Measurements from ENCODE around the gene TMPRSS5.

DNA sequence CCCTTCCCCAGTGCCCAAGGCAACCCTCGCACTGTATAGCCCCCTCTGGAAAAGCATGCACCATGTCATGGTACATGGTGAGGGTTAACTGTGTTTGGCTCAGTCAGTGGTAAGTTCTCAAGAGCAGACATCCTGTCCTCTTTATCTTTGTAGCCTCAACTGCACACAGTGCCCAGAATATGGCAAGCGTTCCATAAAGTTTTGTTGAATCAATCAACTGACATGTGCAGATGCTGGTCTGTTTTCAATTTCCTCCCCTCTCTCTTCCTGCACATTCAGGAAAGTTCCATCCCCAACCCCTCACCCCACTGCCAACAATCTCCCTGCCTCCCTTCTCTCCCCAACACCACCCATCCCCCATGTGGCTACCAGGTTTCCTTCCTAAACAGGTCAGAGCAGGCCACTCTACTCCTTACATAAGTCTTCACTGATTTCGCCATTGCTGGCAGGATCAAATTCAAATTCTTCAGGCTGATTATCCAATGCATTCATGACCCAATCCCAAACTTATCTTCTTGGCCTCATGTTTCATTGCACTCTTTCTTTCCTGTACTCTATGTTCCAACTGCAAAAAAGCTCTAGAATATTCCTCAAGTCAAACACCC lies 15.5 kb upstream of the TMPRSS5 start:
- TF ChIP-seq EZH2 (IDR thresholded peaks at IDR 0.05) = no peak
- TF ChIP-seq POLR2AphosphoS5 (IDR thresholded peaks at IDR 0.05; ENCODE audit: borderline replicate concordance, low read depth, low read length) = no peak
- no peak for TF ChIP-seq FOXP2 (optimal IDR thresholded peaks at IDR 0.05; ENCODE audit: control extremely low read depth, extremely low read length, insufficient read depth)

Measured in SK-N-MC (cell line).